Psoas muscle (tissue), 8 donors: ENCODE measurements around the gene GPR149. TPM values are rescaled to one million over a fixed set of nuclear protein-coding genes. Genes with fewer than 3 reads are reported as not detected.

Experiments
- ATAC-seq, 4 donors: fragments of 200-7000 bp; cut with Tn5 transposase; one replicate each; pipeline ENCODE4 v1.9.1; 2020; ENCODE audit warnings: moderate library complexity in 3 of 4, mild to moderate bottlenecking in 2 of 4
- DNase-seq, 2 donors: peaks; one replicate each; pipeline ENCODE4 v3.0.0-alpha.2; 2020
- H3K27ac ChIP-seq: fragments of 200-600 bp; one replicate; pipeline ENCODE4 v1.8.0; 2022
- H3K27me3 ChIP-seq, 3 donors: fragments of 200-600 bp in 1 of 3; one replicate each; pipeline versions ENCODE4 v1.6.1 to v1.8.0; 2013 to 2022; ENCODE audit warnings: low read length in 2 of 3, mild to moderate bottlenecking in 2 of 3, moderate library complexity in 1 of 3; ENCODE audit not compliant: insufficient read depth in 3 of 3
- H3K36me3 ChIP-seq, 2 donors: fragments of 200-600 bp in 1 of 2; one replicate each; pipeline versions ENCODE4 v1.6.1 to v1.8.0; 2013 to 2022; ENCODE audit warnings: low read depth in 1 of 2, mild to moderate bottlenecking in 1 of 2, moderate library complexity in 1 of 2; ENCODE audit not compliant: insufficient read depth in 1 of 2
- H3K4me1 ChIP-seq: fragments of 200-600 bp; one replicate; pipeline ENCODE4 v1.8.0; 2022
- H3K4me3 ChIP-seq: fragments of 200-600 bp; one replicate; pipeline ENCODE4 v1.8.0; 2022; ENCODE audit warnings: mild to moderate bottlenecking
- H3K9me3 ChIP-seq: fragments of 200-600 bp; one replicate; pipeline ENCODE4 v1.8.0; 2022
- CTCF ChIP-seq: fragments of 200-600 bp; IDR thresholded peaks from one replicate; pipeline ENCODE4 v1.8.0; 2022; ENCODE audit warnings: antibody characterized with exemption
- WGBS, 3 donors: extraction: QIAGEN DNeasy Blood & Tissue Kit; methylation state at CpG; one replicate each; pipeline versions ENCODE4 v1.1.6 to v1.1.7; 2013; 5-methylcytosine and 5-hydroxymethylcytosine counted together
- intact Hi-C, 2 donors: fragments of 100-400 bp; cut with DNase I; formaldehyde crosslinking; loops; one replicate each; pipeline versions ENCODE4 v1.11.0 to v1.14.2; 2022
- long read RNA-seq, 2 donors: library from polyadenylated mRNA; unstranded; transcript quantifications; one replicate each; pipeline ENCODE4 v2.0.0, GENCODE V29; 2021
- polyA plus RNA-seq, 3 donors: library from polyadenylated mRNA; stranded (reverse); fragments of 200-250 nt; gene quantifications; one replicate each; pipeline ENCODE4 v1.2.3, GENCODE V29; 2013
- total RNA-seq, 4 donors: library from RNA; stranded (reverse); fragmentation: NEBNext Ultra II Directional in 2 of 4; extraction: Animal tissue kit (Norgen Biotek cat#: 25700) in 2 of 4; gene quantifications; one replicate each; pipeline versions ENCODE4 v1.2.1 to v1.2.4, GENCODE V29; 2021 to 2023
- donor health status: healthy with polysubstance abuse.
- donor health status: DM: no; HTN: no; CAD: no; lungs with moderate emphysema.
- donor health status: Bipolar disorder and iron deficiency.
- donor health status: healthy.
- donor health status: DM: yes; HTN: yes; CAD: no.
- donor health status: DM: no; HTN: no; CAD: no.
- donor health status: DM: no; HTN: no; CAD: no.
- donor health status: DM: yes; HTN: yes; CAD: no.

GPR149 gene, protein sequence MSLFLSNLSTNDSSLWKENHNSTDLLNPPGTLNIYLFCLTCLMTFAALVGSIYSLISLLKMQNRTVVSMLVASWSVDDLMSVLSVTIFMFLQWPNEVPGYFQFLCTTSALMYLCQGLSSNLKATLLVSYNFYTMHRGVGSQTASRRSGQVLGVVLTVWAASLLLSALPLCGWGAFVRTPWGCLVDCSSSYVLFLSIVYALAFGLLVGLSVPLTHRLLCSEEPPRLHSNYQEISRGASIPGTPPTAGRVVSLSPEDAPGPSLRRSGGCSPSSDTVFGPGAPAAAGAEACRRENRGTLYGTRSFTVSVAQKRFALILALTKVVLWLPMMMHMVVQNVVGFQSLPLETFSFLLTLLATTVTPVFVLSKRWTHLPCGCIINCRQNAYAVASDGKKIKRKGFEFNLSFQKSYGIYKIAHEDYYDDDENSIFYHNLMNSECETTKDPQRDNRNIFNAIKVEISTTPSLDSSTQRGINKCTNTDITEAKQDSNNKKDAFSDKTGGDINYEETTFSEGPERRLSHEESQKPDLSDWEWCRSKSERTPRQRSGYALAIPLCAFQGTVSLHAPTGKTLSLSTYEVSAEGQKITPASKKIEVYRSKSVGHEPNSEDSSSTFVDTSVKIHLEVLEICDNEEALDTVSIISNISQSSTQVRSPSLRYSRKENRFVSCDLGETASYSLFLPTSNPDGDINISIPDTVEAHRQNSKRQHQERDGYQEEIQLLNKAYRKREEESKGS
- not detected for total RNA-seq
- not detected for polyA plus RNA-seq
- long read RNA-seq, donor 1: 0 reads
- long read RNA-seq, donor 2: 0 reads

DNA sequence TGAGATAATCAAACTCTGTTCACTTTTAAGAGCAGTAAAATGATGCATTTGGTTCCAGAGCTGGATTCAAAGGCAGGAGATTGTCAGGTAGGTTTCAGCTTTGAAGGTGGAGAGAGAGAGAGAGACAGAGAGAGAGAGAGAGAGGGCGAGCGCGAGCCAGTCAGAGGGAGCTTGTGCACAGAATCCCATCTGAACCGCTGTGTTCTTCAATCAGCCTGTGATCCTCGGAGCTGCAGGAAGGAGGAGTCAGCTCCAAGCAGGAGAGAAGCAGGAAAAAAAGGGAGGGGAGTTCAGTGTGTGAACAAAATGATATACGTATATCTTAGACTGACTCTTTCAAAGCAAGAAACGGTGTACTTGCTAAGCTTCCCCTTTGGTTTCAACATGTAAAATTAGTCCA lies at the start of gene GPR149:
GPR149 (minus strand) TSS at position 177 of the 400 bp plus-strand sequence. CDS start 575 bp downstream, outside the sequence.
- no peak for TF ChIP-seq CTCF
- 9 to 13% (median 11%) methylated on average over 7 of the region's 7 CpGs for WGBS, 3 donors
- Histone ChIP-seq H3K4me3 (no peak within 1 kb of the TSS), H3K4me1 (no peaks in the 10 kb centered on the region), H3K9me3 (no peaks in the 10 kb centered on the region), H3K27me3 (peaks cover 0 to 25% (median 13%) of the 10 kb centered on the region in 3 donors), H3K36me3 (no peaks in the 10 kb centered on the region), H3K27ac (no peak within 1 kb of the TSS)
- intact Hi-C loops: no loop called here
- ATAC-seq (no peak), DNase-seq (no peak)

DNA sequence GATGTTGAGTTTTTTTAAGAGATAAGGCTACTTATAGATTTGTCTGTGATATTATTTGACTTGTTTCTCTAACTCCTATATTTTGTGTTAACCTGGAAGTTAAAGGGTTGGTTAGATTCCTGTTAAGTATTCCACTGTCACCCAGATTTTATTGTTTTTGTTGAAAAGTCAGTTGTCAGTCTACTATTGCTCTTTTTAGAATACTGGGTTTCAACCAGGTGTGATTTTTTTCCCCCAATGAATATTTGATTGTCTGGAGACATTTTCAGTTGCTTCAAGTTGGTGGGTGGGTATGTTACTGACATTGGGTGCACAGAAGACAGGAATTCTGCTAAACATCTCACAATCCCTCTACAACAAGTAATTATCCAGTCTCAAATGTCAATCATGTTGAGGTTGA lies 43.8 kb upstream of the GPR149 start:
- Histone ChIP-seq H3K27ac (no peak overlapping the region), H3K9me3 (no peaks in the 10 kb centered on the region), H3K27me3 (no peaks in the 10 kb centered on the region), H3K4me1 (no peaks in the 10 kb centered on the region), H3K36me3 (no peaks in the 10 kb centered on the region), H3K4me3 (no peak overlapping the region)
- DNase-seq: no peak
- no peak for ATAC-seq
- no peak for TF ChIP-seq CTCF
- intact Hi-C loops: no loop called here

- H3K27ac ChIP-seq: no peak overlapping the region
- H3K4me1 ChIP-seq: no peaks in the 10 kb centered on the region
- no peak for TF ChIP-seq CTCF
- DNase-seq (no peak), ATAC-seq (no peak)
- no peaks in the 10 kb centered on the region for H3K9me3 ChIP-seq
- H3K27me3 ChIP-seq: no peaks in the 10 kb centered on the region
- no peak overlapping the region for H3K4me3 ChIP-seq
- no peaks in the 10 kb centered on the region for H3K36me3 ChIP-seq
- intact Hi-C loops: no loop called here
- WGBS, 3 donors: 88 to 96% (median 89%) methylated on average over 1 of the region's 1 CpG
Measured at GRCh38 chr3:154469585-154469984, 39.6 kb upstream of the GPR149 start.

GRCh38 chr3:154464440-154465190 lies 34.6 kb upstream of the GPR149 start:
- intact Hi-C loops: no loop called here
- DNase-seq: no peak
- no peak for ATAC-seq
- Histone ChIP-seq H3K36me3 (no peaks in the 10 kb centered on the region), H3K4me1 (no peaks in the 10 kb centered on the region), H3K27me3 (no peaks in the 10 kb centered on the region), H3K9me3 (no peaks in the 10 kb centered on the region), H3K4me3 (no peak overlapping the region), H3K27ac (no peak overlapping the region)
- TF ChIP-seq CTCF: no peak
